HG03457 (cell line): ENCODE measurements around the gene ARHGAP12.

Source experiments
- ATAC-seq: cut with Tn5 transposase; IDR thresholded peaks from one replicate; pipeline ENCODE4 v1.9.1; 2021; ENCODE audit warnings: moderate number of reproducible peaks; ENCODE audit not compliant: unreplicated experiment

The ARHGAP12 gene

GRCh38 chr10:31948021-31948420, 19.4 kb upstream of the ARHGAP12 start:
- no peak for ATAC-seq

- ATAC-seq = no peak
Measured at GRCh38 chr10:31947144-31947926, 18.7 kb upstream of the ARHGAP12 start.

- no peak for ATAC-seq
Measured at GRCh38 chr10:31945392-31945791, 16.8 kb upstream of the ARHGAP12 start.

- no peak for ATAC-seq
Measured at GRCh38 chr10:31944071-31944433, 15.4 kb upstream of the ARHGAP12 start.

GRCh38 chr10:31942892-31943291, 14.3 kb upstream of the ARHGAP12 start:
- no peak for ATAC-seq

GRCh38 chr10:31942435-31942834, 13.8 kb upstream of the ARHGAP12 start:
- no peak for ATAC-seq

GRCh38 chr10:31940839-31941653, 12.4 kb upstream of the ARHGAP12 start:
- no peak for ATAC-seq

GRCh38 chr10:31939797-31940708, 11.4 kb upstream of the ARHGAP12 start:
- ATAC-seq = no peak

GRCh38 chr10:31937371-31937770, 8.7 kb upstream of the ARHGAP12 start:
- ATAC-seq = no peak

- no peak for ATAC-seq
Measured at GRCh38 chr10:31936933-31937332, 8.3 kb upstream of the ARHGAP12 start.

- no peak for ATAC-seq
Measured at GRCh38 chr10:31936086-31936485, 7.5 kb upstream of the ARHGAP12 start.

- ATAC-seq = no peak
Measured at GRCh38 chr10:31935678-31936077, 7.0 kb upstream of the ARHGAP12 start.

- no peak for ATAC-seq
Measured at GRCh38 chr10:31932838-31933237, 4.2 kb upstream of the ARHGAP12 start.

- no peak for ATAC-seq
Measured at GRCh38 chr10:31930856-31931255, 2.2 kb upstream of the ARHGAP12 start.

GRCh38 chr10:31930023-31930751, 1.6 kb upstream of the ARHGAP12 start:
- ATAC-seq = peak; percentile 26

- ATAC-seq = no peak
Measured at GRCh38 chr10:31929261-31930022, 811 bp upstream of the ARHGAP12 start.

- no peak for ATAC-seq
Measured at GRCh38 chr10:31927884-31928548, 615 bp downstream of the ARHGAP12 start.

- no peak for ATAC-seq
Measured at GRCh38 chr10:31927565-31927883, 1.1 kb downstream of the ARHGAP12 start.

GRCh38 chr10:31926765-31927564, 1.7 kb downstream of the ARHGAP12 start:
- ATAC-seq = no peak
